Brain microvascular endothelial cell (primary cell): Measurements from ENCODE around the gene F10.

ENCODE experiments used
- DNase-seq: peaks from one replicate; pipeline ENCODE4 v3.0.0-alpha.2; 2020
- H3K27ac ChIP-seq: fragments of 250-450 bp; sonication (Bioruptor Pico); 2 replicates; pipeline ENCODE4 v1.5.1; 2020; ENCODE audit warnings: mild to moderate bottlenecking, moderate library complexity
- H3K27me3 ChIP-seq: fragments of 250-450 bp; sonication (Bioruptor Pico); replicated peaks from 2 replicates; pipeline ENCODE4 v1.5.1; 2020; ENCODE audit warnings: mild to moderate bottlenecking
- H3K36me3 ChIP-seq: fragments of 250-450 bp; sonication (Bioruptor Pico); replicated peaks from 2 replicates; pipeline ENCODE4 v1.5.1; 2020; ENCODE audit warnings: mild to moderate bottlenecking
- H3K4me3 ChIP-seq: 2 replicates; pipeline ENCODE4 v1.5.1; 2011; ENCODE audit warnings: low read depth, mild to moderate bottlenecking, control low read depth, low read length, moderate library complexity
- in situ Hi-C: cut with HindIII; loops from 2 replicates; pipeline ENCODE4 v1.10.0; 2017; ENCODE audit warnings: low sequenced_read_pairs, low pct_ligation_motif_present
- TF ChIP-seq, protein P1 (sequence below): IDR thresholded peaks from 2 replicates; pipeline ENCODE4 v1.5.1; 2011; ENCODE audit warnings: low read depth, mild to moderate bottlenecking, moderate library complexity, low read length, control low read depth, inconsistent platforms; ENCODE audit errors: missing control alignments

The F10 gene

DNA sequence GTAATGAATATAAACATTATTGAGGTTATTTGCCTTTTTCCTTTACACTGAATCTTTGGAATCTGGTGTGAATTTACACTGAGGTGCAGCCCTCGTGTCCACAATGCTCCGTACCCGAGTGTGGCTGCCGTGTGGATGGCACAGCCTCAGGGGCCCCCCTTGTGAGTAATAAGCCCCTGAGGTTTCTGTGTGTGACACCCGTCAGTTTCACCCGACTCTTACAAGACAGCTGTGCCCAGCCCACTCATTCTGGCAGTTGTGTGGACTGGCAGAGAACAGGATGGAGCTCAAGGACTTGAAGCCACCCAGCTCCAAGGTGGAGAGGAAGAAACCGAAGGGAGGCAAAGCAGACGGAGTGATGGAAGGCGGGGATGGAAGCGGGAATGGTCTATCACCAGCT is 43.7 kb downstream of the F10 start:
- H3K27me3 ChIP-seq = no peaks in the 10 kb centered on the region
- TF ChIP-seq, protein P1, sequence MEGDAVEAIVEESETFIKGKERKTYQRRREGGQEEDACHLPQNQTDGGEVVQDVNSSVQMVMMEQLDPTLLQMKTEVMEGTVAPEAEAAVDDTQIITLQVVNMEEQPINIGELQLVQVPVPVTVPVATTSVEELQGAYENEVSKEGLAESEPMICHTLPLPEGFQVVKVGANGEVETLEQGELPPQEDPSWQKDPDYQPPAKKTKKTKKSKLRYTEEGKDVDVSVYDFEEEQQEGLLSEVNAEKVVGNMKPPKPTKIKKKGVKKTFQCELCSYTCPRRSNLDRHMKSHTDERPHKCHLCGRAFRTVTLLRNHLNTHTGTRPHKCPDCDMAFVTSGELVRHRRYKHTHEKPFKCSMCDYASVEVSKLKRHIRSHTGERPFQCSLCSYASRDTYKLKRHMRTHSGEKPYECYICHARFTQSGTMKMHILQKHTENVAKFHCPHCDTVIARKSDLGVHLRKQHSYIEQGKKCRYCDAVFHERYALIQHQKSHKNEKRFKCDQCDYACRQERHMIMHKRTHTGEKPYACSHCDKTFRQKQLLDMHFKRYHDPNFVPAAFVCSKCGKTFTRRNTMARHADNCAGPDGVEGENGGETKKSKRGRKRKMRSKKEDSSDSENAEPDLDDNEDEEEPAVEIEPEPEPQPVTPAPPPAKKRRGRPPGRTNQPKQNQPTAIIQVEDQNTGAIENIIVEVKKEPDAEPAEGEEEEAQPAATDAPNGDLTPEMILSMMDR = no peak
- H3K36me3 ChIP-seq = peaks cover 10% of the 10 kb centered on the region
- in situ Hi-C loops = no loop called here
- DNase-seq = no peak
- no peak overlapping the region for H3K27ac ChIP-seq
- no peak overlapping the region for H3K4me3 ChIP-seq

DNA sequence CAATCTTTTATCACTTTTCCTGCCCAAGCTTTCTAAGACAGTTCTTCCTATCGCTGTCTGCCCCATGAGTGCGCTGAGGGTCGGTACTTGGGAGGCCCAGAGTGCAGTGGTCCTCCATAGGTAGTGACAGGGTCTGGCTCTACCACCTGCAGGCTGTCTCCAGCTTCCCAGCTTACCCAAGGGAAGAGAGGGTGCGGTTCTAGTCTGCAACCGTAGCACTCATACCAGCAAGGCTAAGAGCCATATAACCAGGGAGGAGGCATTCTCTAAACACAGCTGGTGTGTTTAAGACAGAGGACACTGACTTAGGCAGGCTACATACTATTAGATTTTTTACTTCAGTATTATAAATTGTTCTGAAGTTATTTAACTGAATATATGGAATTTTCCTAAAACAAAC is 44.1 kb downstream of the F10 start:
- H3K4me3 ChIP-seq = no peak overlapping the region
- TF ChIP-seq, protein P1 = no peak
- H3K27ac ChIP-seq = no peak overlapping the region
- no peak for DNase-seq
- H3K27me3 ChIP-seq = no peaks in the 10 kb centered on the region
- H3K36me3 ChIP-seq = peaks cover 15% of the 10 kb centered on the region
- in situ Hi-C loops = no loop called here

DNA sequence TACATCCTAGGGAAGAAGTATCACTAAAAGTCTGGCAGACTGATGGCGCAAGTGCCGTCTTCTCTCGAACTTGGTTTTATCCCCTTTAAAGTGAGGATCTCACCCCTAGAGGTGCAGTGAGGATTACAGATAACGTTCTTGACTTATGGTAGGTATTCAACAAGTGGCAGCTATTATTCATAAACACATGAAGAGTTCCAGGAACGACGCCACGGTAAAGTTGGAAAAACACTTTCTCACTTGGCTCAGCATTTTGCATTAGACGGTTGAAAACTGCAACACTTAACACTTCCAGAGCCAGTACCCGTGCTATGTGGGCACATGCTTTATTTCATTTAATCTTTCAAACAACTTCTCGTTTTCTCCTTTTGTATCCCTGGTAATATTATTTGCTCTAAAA is 44.6 kb downstream of the F10 start:
- Histone ChIP-seq H3K27ac (no peak overlapping the region), H3K27me3 (no peaks in the 10 kb centered on the region), H3K4me3 (no peak overlapping the region), H3K36me3 (peaks cover 19% of the 10 kb centered on the region)
- TF ChIP-seq, protein P1 = no peak
- in situ Hi-C loops = no loop called here
- DNase-seq = no peak

DNA sequence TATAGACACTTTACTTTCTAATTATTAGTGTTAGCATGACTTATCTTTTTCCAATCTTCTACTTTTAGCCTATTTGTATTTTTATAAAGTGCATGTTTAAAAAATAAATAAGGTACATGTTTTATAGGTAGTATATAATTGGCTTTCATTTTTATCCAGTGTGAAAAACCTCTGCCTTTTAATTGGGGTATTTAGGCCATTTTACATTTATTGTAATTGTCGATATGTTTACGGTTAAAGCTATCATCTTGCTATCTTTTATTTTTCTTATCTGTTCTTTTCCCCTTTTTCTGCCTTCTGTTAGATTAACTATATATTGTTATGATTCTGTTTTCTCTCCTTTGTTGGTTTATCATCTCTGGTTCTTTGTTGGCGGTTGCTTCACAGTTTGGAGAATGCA is 45.0 kb downstream of the F10 start:
- DNase-seq = no peak
- H3K27me3 ChIP-seq = no peaks in the 10 kb centered on the region
- in situ Hi-C loops = no loop called here
- no peak overlapping the region for H3K4me3 ChIP-seq
- no peak overlapping the region for H3K27ac ChIP-seq
- peaks cover 19% of the 10 kb centered on the region for H3K36me3 ChIP-seq
- TF ChIP-seq, protein P1 = no peak

DNA sequence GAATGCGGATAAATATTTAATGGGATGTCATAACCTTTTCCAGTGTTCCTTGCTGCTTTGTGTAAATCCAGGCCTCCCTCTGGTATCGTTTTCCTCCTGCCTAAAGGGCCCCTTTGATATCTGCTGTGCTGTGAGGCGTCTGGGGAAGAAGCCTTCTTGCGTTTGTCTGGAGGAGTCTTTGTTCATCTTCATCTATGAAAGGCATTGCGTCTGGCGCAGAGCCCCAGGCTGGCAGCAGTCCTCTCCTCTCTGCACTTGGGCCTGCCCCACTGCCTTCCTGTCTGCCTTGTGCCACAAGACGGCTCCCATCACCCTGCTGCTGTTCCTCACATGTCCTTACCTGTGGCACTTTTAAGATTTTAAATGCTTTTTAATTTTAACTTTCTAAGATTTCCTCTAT is 45.6 kb downstream of the F10 start:
- Histone ChIP-seq H3K27me3 (no peaks in the 10 kb centered on the region), H3K27ac (no peak overlapping the region), H3K36me3 (peaks cover 23% of the 10 kb centered on the region), H3K4me3 (no peak overlapping the region)
- TF ChIP-seq, protein P1 = no peak
- in situ Hi-C loops = no loop called here
- DNase-seq = no peak

DNA sequence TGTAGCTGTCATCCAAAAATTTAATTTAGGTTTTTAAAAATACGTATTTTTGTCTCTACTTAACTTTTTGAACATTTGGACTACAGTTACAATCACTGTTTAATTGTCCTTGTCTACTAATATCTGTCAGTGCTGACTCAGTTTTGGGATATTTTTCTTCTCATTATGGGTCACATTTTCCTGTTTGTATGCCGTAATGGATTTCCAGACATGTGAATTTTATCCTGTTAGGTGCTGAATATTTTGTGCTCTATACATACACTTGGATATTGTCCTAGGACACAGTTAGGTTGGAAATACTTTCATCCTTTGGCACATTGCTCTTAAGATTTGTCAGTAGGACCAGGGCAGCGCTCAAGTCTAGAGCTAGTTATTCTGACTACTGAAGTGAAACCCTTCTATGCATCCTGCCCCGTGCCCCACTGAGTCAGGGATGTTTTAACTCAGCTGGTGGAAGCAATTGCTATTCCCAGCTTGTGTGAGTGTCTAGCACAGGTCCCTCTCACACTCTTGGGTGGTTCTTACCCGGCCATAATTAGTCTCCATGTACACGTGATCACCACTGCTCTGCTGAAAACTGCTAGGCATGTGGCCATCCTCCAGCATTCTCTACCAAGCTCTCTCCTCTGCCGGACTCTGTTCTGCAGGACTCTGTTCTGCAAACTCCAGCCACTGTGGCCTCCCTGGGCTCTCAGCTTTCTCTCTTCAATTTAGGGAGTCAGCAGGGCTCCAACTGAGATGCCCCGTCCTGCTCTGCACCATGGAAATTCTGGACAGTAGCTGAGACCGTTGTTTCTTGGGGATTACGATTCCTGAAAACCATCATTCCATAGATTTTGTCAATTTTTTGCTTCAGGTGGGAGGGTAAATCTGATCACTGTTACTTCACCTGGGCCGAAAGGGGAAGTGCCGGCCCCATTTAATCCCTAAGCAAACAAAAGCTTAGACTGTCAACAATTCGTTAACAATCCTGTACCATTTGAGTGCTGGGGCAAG is 47.0 kb downstream of the F10 start:
- Histone ChIP-seq H3K4me3 (no peak overlapping the region), H3K36me3 (peaks cover 24% of the 10 kb centered on the region), H3K27me3 (no peaks in the 10 kb centered on the region), H3K27ac (no peak overlapping the region)
- in situ Hi-C loops = no loop called here
- no peak for DNase-seq
- TF ChIP-seq, protein P1 = no peak
